Gastrocnemius medialis (tissue), 4 donors: ENCODE measurements around the gene ELMO2. TPM values are rescaled to one million over a fixed set of nuclear protein-coding genes. Genes with fewer than 3 reads are reported as not detected.

Source experiments
- ATAC-seq, 2 donors: fragments of 150-250 bp; one replicate each; pipeline ENCODE4 v1.9.1; 2016
- DNase-seq, 2 donors: peaks; one replicate each; pipeline ENCODE4 v3.0.0-alpha.2; 2019
- H3K27ac ChIP-seq, 4 donors: fragments of 200-600 bp; sonication (generic); 1 replicate in 1 of 4; 2 replicates in 3 of 4; pipeline ENCODE4 v1.5.1; 2016 to 2018; ENCODE audit warnings: mild to moderate bottlenecking in 2 of 4, moderate library complexity in 1 of 4
- H3K27me3 ChIP-seq, 3 donors: fragments of 200-600 bp; sonication (generic) in 2 of 3; 1 replicate in 1 of 3; 2 replicates in 2 of 3; pipeline versions ENCODE4 v1.5.1 to v1.6.0; 2016 to 2019; ENCODE audit warnings: mild to moderate bottlenecking in 1 of 3, moderate library complexity in 1 of 3
- H3K36me3 ChIP-seq, 2 donors: fragments of 200-600 bp; sonication (generic) in 1 of 2; one replicate each; pipeline ENCODE4 v1.5.1; 2017 to 2018
- H3K4me1 ChIP-seq, 2 donors: fragments of 200-600 bp; sonication (generic) in 1 of 2; one replicate each; pipeline ENCODE4 v1.5.1; 2016 to 2017; ENCODE audit warnings: mild to moderate bottlenecking in 2 of 2
- H3K4me3 ChIP-seq, 4 donors: fragments of 200-600 bp; sonication (generic) in 3 of 4; 1 replicate in 1 of 4; 2 replicates in 3 of 4; pipeline ENCODE4 v1.5.1; 2016 to 2019; ENCODE audit warnings: mild to moderate bottlenecking in 2 of 4
- H3K9me3 ChIP-seq, 3 donors: fragments of 200-600 bp; sonication (generic) in 2 of 3; 1 replicate in 1 of 3; 2 replicates in 2 of 3; pipeline ENCODE4 v1.5.1; 2016 to 2019
- POLR2A ChIP-seq, 2 donors: fragments of 450-650 bp; IDR thresholded peaks; one replicate each; pipeline ENCODE4 v1.6.1; 2017; ENCODE audit warnings: antibody characterized with exemption in 2 of 2, mild to moderate bottlenecking in 2 of 2, moderate library complexity in 2 of 2
- in situ Hi-C, 4 donors: fragments of 200-750 bp; cut with MboI; loops; one replicate each; pipeline versions ENCODE4 v1.15.0 to v1.8.0; 2017; ENCODE audit warnings: low sequenced_read_pairs in 4 of 4
- intact Hi-C: fragments of 100-400 bp; cut with DNase I; formaldehyde crosslinking; loops from one replicate; pipeline ENCODE4 v1.15.1; 2023; ENCODE audit warnings: low total_unique reads
- total RNA-seq, 4 donors: library from RNA; depleted of rRNA; stranded (reverse); fragments of >200 nt; gene quantifications; one replicate each; pipeline versions ENCODE4 v1.1.0 to v1.2.3, GENCODE V29; 2016
- TF ChIP-seq, protein P1 (sequence below), 5 experiments: fragments of 450-650 bp in 3 of 5; fragments of 200-600 bp in 2 of 5; sonication (generic) in 2 of 5; IDR thresholded peaks in 4 of 5; conservative IDR thresholded peaks in 1 of 5; 1 replicate in 4 of 5; 2 replicates in 1 of 5; pipeline ENCODE4 v1.5.1; 2016 to 2019; ENCODE audit warnings: antibody characterized with exemption in 5 of 5, mild to moderate bottlenecking in 3 of 5, moderate library complexity in 3 of 5

The ELMO2 gene
- total RNA-seq, 4 donors from 2014 or later, result 47.6 to 67.5 (median 53.6) TPM

DNA sequence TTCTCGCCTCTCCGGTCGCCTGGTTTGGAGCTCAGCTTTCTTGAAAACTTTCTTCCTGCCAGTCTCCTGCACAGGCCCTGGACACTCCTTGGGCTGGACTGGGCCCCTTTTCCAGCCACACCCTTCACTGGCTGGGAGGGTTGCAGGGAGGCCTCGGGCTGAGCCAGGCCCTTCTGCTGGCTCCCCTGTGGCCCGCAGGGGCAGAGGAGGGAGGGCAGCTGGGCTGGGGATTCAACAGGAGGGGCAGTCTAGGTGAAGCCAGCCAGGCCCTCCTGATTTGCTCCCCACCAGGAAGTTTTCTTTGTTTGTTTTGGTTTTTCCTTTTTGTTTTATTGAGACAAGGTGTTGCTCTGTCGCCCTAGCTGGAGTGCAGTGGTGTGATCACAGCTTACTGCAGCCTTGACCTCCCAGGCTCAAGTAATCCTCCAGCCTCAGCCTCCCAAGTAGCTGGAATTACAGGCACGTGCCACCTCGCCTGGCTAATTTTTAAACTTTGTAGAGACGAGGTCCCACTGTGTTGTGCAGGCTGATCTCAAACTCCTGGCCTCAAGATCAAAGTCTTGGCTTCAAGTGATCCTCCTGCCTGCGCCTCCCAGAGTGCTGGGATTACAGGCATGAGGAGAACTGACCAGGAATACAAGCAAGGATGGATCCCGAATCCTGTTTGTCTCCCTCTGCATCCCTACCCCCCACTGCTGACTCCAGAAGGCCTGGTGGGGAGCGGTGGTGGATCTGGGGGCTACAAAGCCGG is 74.6 kb downstream of the ELMO2 start:
- in situ Hi-C loops, result loop anchor here in 1 of 4 donors (25.0 kb wide), 1 partner anchor 194 kb away; no protein-coding TSS in a partner anchor
- TF ChIP-seq POLR2A (IDR thresholded peaks at IDR 0.05), result no peak
- TF ChIP-seq, protein P1, sequence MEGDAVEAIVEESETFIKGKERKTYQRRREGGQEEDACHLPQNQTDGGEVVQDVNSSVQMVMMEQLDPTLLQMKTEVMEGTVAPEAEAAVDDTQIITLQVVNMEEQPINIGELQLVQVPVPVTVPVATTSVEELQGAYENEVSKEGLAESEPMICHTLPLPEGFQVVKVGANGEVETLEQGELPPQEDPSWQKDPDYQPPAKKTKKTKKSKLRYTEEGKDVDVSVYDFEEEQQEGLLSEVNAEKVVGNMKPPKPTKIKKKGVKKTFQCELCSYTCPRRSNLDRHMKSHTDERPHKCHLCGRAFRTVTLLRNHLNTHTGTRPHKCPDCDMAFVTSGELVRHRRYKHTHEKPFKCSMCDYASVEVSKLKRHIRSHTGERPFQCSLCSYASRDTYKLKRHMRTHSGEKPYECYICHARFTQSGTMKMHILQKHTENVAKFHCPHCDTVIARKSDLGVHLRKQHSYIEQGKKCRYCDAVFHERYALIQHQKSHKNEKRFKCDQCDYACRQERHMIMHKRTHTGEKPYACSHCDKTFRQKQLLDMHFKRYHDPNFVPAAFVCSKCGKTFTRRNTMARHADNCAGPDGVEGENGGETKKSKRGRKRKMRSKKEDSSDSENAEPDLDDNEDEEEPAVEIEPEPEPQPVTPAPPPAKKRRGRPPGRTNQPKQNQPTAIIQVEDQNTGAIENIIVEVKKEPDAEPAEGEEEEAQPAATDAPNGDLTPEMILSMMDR (IDR thresholded peaks at IDR 0.05 in 4 of 5, conservative IDR thresholded peaks at IDR 0.05 in 1 of 5), result no peak
- intact Hi-C loops, result no loop called here
- no peak overlapping the region for H3K4me3 ChIP-seq
- ATAC-seq (no peak), DNase-seq (no peak)
- H3K4me1 ChIP-seq, result peaks cover 10 to 12% of the 10 kb centered on the region in 2 donors
- no peaks in the 10 kb centered on the region for H3K36me3 ChIP-seq
- no peaks in the 10 kb centered on the region for H3K27me3 ChIP-seq
- no peaks in the 10 kb centered on the region for H3K9me3 ChIP-seq
- no peak overlapping the region for H3K27ac ChIP-seq

DNA sequence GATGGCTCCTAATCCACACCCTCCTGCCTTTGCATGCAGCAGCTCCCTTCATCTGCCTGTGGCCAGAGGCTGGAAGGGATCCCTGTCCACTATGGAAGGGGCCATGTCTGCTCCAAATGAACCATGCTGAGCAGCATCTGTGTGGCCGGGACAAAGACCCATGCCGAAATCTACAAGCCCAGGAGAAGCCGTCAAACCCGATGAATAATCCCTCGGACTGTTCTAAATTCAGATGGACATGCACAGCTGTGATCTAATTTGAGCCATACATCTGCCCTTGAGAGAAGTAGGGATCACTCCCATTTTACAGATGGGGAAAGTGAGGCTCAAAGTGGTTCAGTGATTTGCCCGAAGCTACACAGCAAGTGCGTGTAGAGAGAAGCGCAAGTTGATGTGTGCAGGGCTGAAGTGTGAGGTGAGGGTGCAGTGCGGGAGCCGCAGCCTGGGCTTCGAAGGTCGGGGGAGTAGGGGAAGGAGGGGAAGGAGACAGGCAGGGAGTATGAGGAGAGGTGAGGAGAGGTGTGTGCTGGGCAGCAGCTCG is 75.5 kb downstream of the ELMO2 start:
- H3K4me3 ChIP-seq, result no peak overlapping the region
- no peak overlapping the region for H3K27ac ChIP-seq
- no peaks in the 10 kb centered on the region for H3K9me3 ChIP-seq
- H3K36me3 ChIP-seq, result no peaks in the 10 kb centered on the region
- no peak for ATAC-seq
- no peak for TF ChIP-seq POLR2A (IDR thresholded peaks at IDR 0.05)
- TF ChIP-seq, protein P1 (IDR thresholded peaks at IDR 0.05 in 4 of 5, conservative IDR thresholded peaks at IDR 0.05 in 1 of 5), result no peak
- intact Hi-C loops, result no loop called here
- H3K4me1 ChIP-seq, result peaks cover 10 to 12% of the 10 kb centered on the region in 2 donors
- no peak for DNase-seq
- in situ Hi-C loops, result loop anchor here in 1 of 4 donors (25.0 kb wide), 1 partner anchor 194 kb away; no protein-coding TSS in a partner anchor
- H3K27me3 ChIP-seq, result no peaks in the 10 kb centered on the region

DNA sequence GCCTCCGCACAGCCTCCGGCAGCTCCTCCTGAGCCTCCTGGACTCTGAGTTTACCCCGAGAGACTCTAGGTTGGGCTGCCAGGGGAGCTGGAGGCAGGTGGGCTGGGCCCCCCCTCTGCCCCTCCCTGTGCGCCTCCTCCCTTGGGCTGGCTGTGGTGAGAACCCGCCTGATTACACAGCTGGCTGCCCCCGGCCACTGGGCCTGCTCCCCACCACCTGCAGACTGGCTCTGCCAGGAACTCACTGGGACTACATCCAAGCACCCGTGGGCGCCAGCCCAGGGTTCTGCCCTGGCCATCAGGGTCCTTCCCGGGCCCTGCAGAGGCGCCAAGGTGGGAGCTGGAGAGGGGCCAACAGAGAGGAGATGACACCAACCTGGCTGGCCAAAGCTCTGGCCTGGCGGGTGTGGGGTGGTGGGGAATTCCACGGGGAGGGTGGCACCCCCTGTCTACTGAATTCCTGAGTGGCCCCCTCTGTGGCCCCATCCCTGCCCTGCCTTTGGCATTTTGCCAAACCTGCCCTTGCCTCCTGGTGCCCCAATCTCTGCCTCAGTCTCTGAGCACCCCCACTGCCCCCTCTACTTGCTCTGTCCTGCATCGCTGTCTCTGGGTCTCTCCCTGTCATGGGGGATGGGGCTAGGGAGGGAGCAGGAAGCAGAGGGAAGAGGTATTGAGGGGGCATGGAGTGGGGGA is 76.2 kb downstream of the ELMO2 start:
- Histone ChIP-seq H3K27me3 (no peaks in the 10 kb centered on the region), H3K27ac (no peak overlapping the region), H3K4me3 (no peak overlapping the region), H3K4me1 (peaks cover 10 to 12% of the 10 kb centered on the region in 2 donors), H3K36me3 (no peaks in the 10 kb centered on the region), H3K9me3 (no peaks in the 10 kb centered on the region)
- ATAC-seq (no peak), DNase-seq (no peak)
- TF ChIP-seq POLR2A (IDR thresholded peaks at IDR 0.05), result no peak
- TF ChIP-seq, protein P1 (IDR thresholded peaks at IDR 0.05 in 4 of 5, conservative IDR thresholded peaks at IDR 0.05 in 1 of 5), result no peak
- in situ Hi-C loops (loop anchor here in 1 of 4 donors (25.0 kb wide), 1 partner anchor 193 kb away; no protein-coding TSS in a partner anchor), intact Hi-C loops (no loop called here)

DNA sequence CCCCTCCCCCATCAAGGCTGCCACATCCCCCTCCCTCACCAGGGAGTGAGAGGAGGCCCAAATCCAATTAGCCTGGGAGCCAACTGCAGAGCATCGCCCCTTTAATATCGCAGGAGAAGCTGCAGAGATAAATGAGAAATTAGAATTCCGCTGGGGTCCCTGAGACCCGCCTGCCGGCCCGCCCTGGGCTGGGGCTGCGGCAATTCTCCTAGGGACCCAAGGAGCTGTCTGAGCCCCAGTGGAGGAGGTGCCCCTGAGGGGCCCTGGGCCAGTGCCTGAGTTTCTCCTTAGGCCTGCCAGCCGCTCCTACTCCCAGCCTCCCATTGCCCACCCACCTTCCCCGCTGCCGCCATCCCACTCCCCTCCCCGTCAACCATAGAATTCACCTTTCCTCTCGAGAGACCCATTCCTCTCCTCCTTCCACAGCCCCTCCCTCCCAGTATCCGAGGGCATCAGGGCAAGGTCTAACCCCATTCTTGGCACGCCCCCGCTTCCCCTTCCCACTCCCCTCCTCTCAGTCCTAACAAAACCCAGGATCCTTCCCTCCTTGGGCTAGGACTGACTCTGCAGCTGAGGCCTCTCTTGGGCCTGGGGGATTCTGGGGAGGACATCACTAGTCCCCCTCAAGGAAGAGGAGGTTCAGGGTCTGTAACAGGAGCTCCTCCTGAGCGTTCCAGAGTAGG is 78.1 kb downstream of the ELMO2 start:
- Histone ChIP-seq H3K27me3 (no peaks in the 10 kb centered on the region), H3K4me1 (peaks cover 3 to 9% of the 10 kb centered on the region in 2 donors), H3K4me3 (no peak overlapping the region), H3K9me3 (no peaks in the 10 kb centered on the region), H3K27ac (no peak overlapping the region), H3K36me3 (no peaks in the 10 kb centered on the region)
- intact Hi-C loops, result no loop called here
- DNase-seq, result no peak
- in situ Hi-C loops, result loop anchor here in 1 of 4 donors (25.0 kb wide), 1 partner anchor 191 kb away; no protein-coding TSS in a partner anchor
- no peak for ATAC-seq
- no peak for TF ChIP-seq POLR2A (IDR thresholded peaks at IDR 0.05)
- TF ChIP-seq, protein P1 (IDR thresholded peaks at IDR 0.05 in 4 of 5, conservative IDR thresholded peaks at IDR 0.05 in 1 of 5), result no peak
